ENCODE measurements around the gene GALNT6. TPM values are rescaled to one million over a fixed set of nuclear protein-coding genes. Genes with fewer than 3 reads are reported as not detected.

GALNT6 gene
- total and polyA plus RNA-seq, 9 of the 15 experiments (the other 6 are each of a cell fraction or from before 2014, with no cell fraction given): 1.5 to 8.6 (median 5.1) TPM

- TF ChIP-seq ZNF592 (IDR thresholded peaks at IDR 0.05): no peak
- peak; percentile 21; the same call in 1 of the 2 replicates for TF ChIP-seq LEF1 (IDR thresholded peaks at IDR 0.05)
- no peak for TF ChIP-seq ELF4 (CRISPR knock-in tag; IDR thresholded peaks at IDR 0.05)
- TF ChIP-seq MAZ (CRISPR knock-in tag; conservative IDR thresholded peaks at IDR 0.05 in 1 of 2, IDR thresholded peaks at IDR 0.05 in 1 of 2): peak in 1 of 2 experiments; percentile 57; a peak in 2 of 4 replicates
- TF ChIP-seq ZNF639 (CRISPR knock-in tag; conservative IDR thresholded peaks at IDR 0.05 in 1 of 2, IDR thresholded peaks at IDR 0.05 in 1 of 2): no peak
- TF ChIP-seq SNIP1 (IDR thresholded peaks at IDR 0.05; ENCODE audit: low read depth): no peak
- no peak for TF ChIP-seq GABPB2 (CRISPR knock-in tag; conservative IDR thresholded peaks at IDR 0.05)
- peak; percentile 73 for TF ChIP-seq MAFG (tag; conservative IDR thresholded peaks at IDR 0.05)
- TF ChIP-seq SMARCA4 (IDR thresholded peaks at IDR 0.05): peak; percentile 79; the same call in 1 of the 2 replicates
- no peak for TF ChIP-seq POLR2B (IDR thresholded peaks at IDR 0.05; ENCODE audit: low read depth, partially characterized antibody)
- no peak for TF ChIP-seq TEAD1 (CRISPR knock-in tag; IDR thresholded peaks at IDR 0.05)
- TF ChIP-seq ZNF316 (IDR thresholded peaks at IDR 0.05): peak; percentile 82
- no peak for TF ChIP-seq LARP7 (IDR thresholded peaks at IDR 0.05)
- TF ChIP-seq SMARCA5 (IDR thresholded peaks at IDR 0.05): no peak
- TF ChIP-seq ELF2 (CRISPR knock-in tag; IDR thresholded peaks at IDR 0.05): no peak
- TF ChIP-seq ZBTB43 (CRISPR knock-in tag; IDR thresholded peaks at IDR 0.05): no peak
- no peak for TF ChIP-seq XRCC4 (IDR thresholded peaks at IDR 0.05; ENCODE audit: extremely low read depth, insufficient read depth, insufficient read length)
- TF ChIP-seq NCOA4 (IDR thresholded peaks at IDR 0.05; ENCODE audit: partially characterized antibody): no peak
- TF ChIP-seq TBP (optimal IDR thresholded peaks at IDR 0.05; ENCODE audit: low read depth, low read length): no peak
Measured at GRCh38 chr12:51388069-51388799, 3.0 kb downstream of the GALNT6 start (continued).
